GM21515 (cell line): Measurements from ENCODE around the gene TMEM18.
"Not testable (repeated sequence)": the region's sequence is repeated elsewhere in the genome, so short reads cannot be mapped to it uniquely, and the experiment has no call there.

ENCODE experiments used
- ATAC-seq: cut with Tn5 transposase; IDR thresholded peaks from one replicate; pipeline ENCODE4 v1.9.1; 2021; ENCODE audit not compliant: unreplicated experiment

TMEM18 gene

DNA sequence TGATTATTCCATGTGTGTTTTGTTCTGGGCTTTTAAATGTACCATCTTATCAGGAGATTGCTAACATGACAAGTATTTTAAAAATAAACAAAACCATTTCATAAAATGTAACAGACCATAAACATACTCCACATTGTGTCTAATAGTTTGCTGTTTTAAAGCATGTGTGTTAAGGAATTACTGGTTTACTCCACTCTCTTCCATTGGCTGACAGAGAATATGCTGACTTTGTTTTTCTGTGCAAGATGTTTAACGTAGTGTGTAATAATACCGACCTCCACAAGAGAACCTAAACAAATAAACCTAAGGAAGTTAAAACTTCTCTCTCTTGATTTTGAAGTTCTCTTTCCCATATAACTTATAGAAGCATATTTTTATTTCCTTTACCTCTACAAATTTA, 17.0 kb upstream of the TMEM18 start:
- no peak for ATAC-seq

DNA sequence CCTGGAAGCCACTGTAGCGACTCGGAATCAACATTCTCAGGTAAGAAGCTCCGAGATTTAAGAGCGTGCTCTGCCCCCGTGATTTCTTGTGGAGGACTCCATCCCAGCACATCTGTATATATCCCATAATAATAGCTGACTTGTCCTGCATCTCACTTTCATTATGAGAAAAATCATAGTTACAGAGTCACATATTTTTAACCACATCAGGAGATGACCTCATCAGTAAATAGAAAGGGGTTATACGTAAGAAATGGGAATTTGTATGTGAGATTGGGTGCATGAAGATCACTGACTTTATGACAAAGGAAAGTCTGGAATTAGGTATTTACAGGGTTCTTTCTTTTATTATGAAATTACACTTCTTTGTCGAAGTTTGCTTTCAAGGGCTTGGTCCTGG, 16.4 kb upstream of the TMEM18 start:
- no peak for ATAC-seq

- ATAC-seq = no peak
Measured at GRCh38 chr2:692767-693166, 15.6 kb upstream of the TMEM18 start.

DNA sequence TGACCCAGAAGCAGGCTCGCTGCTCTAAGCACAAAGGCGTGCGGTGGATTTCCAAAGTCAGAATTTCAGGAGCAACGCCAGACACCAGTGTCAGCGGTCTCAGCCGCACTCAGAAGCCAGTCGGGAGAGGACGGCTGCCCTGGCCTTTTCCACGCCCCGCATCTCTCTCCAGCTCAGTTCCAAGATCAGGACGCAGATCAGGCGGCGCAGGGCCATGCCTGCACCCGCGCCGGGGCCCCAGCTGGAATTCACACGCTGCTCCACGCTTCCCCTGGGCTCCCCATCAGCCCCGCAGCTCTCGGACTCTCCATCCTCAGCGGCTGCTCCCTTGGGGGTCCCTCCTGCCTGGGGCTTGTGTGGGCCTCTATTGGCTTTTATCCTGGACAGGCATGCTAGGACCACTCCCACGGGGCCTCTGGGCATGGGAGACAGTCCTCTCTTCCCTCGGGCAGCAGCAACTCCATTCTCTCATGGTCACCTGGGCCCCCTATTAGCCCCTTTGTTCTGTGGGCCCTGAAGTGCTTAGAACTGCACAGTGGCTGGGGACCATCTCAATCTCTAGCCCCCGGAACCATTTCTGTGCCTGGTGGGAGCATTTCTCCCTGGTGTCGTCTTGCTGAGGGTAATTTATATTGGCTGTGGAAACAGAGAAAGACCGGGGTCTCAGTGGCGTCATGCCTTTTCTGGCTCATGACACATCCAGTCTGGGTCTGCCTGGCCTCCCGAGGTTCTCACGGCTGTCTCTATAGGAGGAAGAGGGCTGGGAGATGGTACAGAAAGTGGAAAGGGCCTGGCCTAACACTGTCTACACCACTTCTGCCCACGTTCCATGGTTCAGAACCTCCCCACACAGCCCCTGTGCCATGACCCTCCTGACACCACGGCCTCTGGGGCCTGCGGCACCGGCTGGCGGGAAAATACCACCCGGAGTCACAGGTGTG, 14.9 kb upstream of the TMEM18 start:
- ATAC-seq = no peak

- ATAC-seq = no peak
Measured at GRCh38 chr2:690799-691198, 13.6 kb upstream of the TMEM18 start.

GRCh38 chr2:689877-690510, 12.8 kb upstream of the TMEM18 start:
- no peak for ATAC-seq

- ATAC-seq = no peak
Measured at GRCh38 chr2:689237-689636, 12.0 kb upstream of the TMEM18 start.

DNA sequence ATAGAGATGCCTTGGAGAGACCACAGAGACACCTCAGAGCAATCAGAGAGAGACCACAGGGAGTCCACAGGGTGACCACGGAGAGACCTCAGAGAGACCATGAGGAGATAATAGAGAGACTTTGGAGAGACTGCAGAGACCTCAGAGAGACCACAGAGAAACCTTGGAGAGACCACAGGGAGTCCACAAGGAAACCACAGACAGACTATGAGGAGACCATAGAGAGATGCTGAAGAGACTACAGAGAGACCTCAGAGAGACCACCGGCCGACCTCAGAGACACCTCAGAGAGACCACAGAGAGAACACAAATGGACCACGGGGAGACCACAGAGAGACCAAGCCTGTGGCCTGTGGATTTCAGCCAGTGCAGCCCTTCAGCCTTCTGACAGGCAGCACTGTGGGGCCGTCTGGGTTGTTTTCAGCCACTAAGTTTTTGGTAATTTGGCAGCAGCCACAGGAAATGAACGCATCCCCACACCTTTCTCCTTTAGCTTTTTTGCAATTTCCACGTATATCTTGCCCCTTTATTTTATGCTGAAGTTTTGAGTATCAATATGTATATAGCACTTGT, 11.4 kb upstream of the TMEM18 start:
- ATAC-seq = no peak

GRCh38 chr2:685421-685820, 8.2 kb upstream of the TMEM18 start:
- no peak for ATAC-seq

GRCh38 chr2:684913-685312, 7.7 kb upstream of the TMEM18 start:
- ATAC-seq = not testable (repeated sequence)

GRCh38 chr2:682226-682625, 5.0 kb upstream of the TMEM18 start:
- no peak for ATAC-seq

DNA sequence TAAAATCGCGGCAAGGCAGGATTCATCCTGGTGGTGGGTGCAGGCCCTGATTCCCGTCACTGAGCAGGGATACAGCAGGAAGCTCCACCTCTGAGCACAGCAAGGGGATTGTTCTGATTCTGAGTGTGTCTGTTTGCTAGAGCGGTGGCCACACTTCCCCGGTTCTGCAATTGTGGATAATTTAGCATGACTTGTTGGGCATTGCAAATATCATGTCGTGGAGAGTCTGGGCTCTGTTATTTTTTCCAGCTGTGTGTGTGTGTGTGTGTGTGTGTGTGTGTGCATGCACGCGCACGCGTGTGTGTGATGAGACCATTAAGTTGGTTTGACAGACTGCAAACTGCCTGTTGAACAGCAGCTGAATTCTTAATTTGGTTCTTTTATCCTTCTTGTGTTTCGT, 4.1 kb upstream of the TMEM18 start:
- no peak for ATAC-seq

GRCh38 chr2:680496-680895, 3.3 kb upstream of the TMEM18 start:
- ATAC-seq = no peak

DNA sequence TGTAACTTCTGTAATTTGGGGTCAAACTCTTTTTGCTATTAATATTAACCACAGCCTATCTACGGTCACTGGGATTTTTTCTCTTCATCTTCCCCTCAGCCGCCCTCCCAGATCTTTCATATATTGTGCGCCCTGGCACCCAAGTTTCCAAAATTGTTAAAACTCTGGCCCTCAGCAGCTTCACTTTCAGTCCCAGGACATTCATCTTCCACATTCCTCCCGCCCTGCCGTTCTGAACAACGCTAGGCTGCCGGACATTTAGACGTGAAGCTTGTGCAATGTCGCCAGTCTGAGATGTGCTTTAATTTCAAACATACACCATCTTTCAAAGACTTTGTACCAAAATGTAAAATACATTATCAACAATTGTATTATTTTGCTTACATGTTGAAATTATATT, 1.8 kb upstream of the TMEM18 start:
- no peak for ATAC-seq

- no peak for ATAC-seq
Measured at GRCh38 chr2:677959-678550, 849 bp upstream of the TMEM18 start.

GRCh38 chr2:676647-677055, 555 bp downstream of the TMEM18 start:
- peak; percentile 86 for ATAC-seq

- peak; percentile 35 for ATAC-seq
Measured at GRCh38 chr2:675982-676646, 1.1 kb downstream of the TMEM18 start.

GRCh38 chr2:675460-675859, 1.7 kb downstream of the TMEM18 start:
- ATAC-seq = no peak

GRCh38 chr2:675051-675450, 2.2 kb downstream of the TMEM18 start:
- no peak for ATAC-seq

- ATAC-seq = no peak
Measured at GRCh38 chr2:674321-674985, 2.8 kb downstream of the TMEM18 start.
